ENCODE measurements around the gene NIPSNAP3A.
"Not testable (repeated sequence)": the region's sequence is repeated elsewhere in the genome, so short reads cannot be mapped to it uniquely, and the experiment has no call there.

Gene NIPSNAP3A

DNA sequence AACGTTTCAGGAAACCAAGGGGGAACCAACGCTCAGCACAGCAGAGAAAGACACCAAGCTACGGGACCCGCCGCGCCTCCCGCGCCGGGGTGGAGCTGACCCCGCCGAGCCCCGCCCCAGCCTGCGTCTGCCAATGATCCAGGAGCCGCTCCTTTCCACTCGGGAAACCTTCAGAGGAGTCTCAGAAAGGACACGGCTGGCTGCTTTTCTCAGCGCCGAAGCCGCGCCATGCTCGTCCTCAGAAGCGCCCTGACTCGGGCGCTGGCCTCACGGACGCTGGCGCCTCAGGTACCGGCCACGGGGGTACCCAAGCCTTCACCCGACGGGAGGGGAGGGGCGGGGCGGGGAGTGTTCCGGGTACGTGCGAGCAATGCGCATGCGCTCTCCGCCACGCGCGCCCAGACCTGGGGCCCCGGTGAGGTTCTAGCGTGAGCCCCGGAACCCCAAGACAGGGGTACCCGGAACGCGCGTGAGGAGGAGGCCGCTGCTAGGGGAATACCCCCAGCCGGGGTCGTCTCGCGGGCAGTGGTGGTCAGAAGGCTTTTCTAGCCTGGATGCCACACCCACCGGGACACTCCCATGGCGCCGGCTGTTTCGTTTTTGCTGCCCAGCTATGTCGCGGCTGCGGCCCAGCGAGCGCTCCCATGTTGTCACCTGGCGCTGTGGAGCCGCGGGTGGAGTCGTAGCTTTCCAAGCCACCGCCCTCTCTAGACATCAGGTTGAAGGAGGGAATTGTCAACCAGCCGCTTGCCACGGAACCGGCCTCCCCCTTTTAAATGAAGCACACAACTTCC lies at the start of gene NIPSNAP3A:
TSS of gene NIPSNAP3A (plus strand) at position 119 of the 794 bp plus-strand sequence. CDS start at position 229, 110 bp downstream.
- peak; percentile 44 for DNase-seq (ENCODE audit: insufficient read length, low spot score)
- FAIRE-seq, result peak; percentile 91

DNA sequence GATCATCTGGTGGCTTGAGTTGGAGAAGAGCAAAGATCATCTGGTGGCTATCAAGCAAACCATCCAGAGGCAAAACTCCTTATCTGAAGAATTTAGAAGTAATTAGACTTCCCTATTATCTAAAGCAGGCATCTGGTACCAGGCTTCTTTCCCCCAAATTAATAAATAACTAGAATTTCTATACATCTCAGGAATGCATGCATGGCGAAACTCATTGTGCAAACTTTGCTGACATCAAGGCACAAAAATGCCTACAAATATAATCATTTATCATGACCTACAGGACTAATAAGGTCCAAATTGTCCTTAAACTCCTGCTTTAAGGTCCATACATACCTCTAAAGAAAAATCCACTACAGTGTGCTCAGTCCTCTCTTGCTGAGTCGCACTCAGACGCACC lies 47.2 kb upstream of the NIPSNAP3A start:
- FAIRE-seq, result no peak
- DNase-seq (ENCODE audit: insufficient read length, low spot score), result no peak

DNA sequence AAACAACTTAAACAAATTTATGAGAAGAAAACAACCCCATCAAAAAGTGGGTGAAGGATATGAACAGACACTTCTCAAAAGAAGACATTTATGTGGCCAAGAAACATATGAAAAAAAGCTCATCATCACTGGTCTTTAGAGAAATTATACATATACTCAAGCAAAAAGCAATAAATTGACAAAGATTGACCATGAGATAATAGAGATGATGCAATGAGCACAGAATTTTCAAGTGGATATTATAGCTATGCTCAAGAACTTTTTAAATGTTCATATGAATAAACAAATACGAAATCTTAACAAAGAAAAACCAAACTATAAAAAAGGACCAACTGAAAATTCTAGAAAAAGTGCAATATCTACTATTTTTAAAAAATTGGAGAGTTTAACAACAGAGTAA lies 38.7 kb upstream of the NIPSNAP3A start:
- FAIRE-seq; DNase-seq (ENCODE audit: insufficient read length, low spot score): not testable (repeated sequence)

DNA sequence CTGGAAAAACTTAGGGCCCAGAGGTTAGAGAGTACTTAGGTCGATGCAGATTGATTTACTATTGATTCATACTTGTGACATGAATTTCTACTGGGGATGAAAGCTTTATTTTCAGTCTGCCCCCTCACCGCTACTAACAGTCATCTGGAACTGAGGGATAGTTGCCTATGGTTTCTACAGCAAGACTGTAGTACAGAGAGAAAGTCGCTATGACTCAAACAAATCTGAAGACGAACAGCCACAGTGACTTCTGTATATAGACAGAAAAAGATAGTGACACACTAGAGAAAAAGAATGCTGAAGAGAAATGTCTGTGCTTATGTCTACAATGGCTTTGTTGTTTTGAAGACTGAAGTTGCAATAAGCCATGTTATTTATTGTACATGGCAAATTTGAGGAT lies 35.9 kb upstream of the NIPSNAP3A start:
- DNase-seq (ENCODE audit: insufficient read length, low spot score) (no peak), FAIRE-seq (no peak)

DNA sequence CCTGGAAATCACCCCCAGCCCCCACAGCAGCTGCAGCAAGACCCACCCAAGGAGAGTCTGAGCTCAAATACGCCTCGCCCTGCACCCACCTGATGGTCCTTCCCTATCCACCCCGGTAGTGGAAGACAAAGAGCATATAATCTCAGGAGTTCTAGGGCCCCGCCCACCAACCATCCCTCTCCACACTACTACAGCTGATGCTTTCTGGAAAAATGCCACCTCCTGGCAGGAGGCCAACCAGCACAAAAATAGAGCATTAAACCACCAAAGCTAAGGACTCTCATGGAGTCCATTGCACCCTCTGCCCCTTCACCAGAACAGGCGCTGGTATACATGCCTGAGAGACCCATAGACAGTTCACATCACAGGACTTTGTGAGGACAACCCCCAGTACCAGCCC lies 22.5 kb upstream of the NIPSNAP3A start:
- no peak for DNase-seq (ENCODE audit: insufficient read length, low spot score)

DNA sequence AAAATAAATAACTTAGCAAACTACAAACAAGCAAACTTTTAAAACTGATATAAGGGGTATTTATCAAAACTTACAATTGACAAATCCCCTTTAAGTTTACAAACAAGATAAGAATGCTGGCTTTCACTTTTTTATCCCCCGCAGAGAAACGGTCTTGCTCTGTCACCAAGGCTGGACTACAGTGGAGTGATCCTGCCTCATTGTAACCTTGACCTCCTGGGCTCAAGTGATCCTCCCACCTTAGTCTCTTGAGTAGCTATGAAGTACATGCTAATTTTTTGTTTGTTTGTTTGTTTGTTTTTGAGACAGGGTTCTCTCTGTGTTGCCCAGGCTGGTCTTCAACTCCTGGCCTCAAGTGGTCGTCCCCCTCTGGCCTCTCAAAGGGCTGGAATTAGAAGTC lies 9.0 kb upstream of the NIPSNAP3A start:
- FAIRE-seq (no peak), DNase-seq (ENCODE audit: insufficient read length, low spot score) (no peak)

More for the DNA sequence above, 22.5 kb upstream of the NIPSNAP3A start:
- no peak for FAIRE-seq

DNA sequence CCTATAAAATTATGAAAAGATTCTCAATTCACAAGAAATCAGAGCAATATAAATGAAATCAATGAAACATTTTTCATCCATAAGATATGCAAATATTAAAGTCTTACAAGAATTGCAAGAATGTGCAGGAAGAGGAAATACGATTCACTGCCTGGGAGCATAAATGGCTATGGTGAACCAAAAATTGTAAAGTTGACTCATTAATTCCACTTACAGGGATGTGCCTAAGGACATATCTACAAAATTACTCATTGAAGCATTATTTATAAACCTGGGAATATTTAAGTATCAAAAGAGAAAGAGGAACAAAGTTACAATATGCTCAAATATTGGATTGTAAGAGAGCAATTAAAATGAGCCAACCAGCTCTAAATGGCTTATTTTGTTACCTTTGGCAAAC lies 6.9 kb upstream of the NIPSNAP3A start:
- FAIRE-seq (peak; percentile 39), DNase-seq (ENCODE audit: insufficient read length, low spot score) (no peak)

DNA sequence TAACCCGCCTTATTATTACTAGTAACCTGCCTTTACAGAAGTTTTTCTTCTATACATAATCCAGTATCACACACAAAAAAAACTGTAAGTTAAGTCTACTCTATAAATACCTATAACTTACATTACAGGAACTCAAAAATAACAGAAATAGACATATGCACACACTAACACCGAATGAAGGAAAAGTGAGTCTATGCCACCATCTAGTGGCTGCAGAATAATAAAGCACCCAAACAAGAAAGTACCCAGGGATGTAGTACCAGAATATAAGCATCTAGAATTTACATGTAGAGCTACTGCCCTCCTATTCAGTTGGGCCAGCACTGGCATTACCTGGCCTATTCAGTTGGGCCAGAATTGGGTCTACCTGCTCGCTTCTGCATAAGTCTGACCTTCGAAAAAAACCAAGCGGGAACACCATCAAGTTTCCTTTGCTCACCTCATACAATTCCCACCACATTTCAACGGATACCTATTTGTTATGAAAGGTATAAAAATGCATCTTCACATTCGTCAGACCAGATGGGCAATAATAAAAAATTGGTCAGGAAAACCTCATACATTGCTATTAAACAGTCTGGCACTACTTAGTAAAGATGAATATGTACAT lies 4.0 kb upstream of the NIPSNAP3A start:
- no peak for DNase-seq (ENCODE audit: insufficient read length, low spot score)
- FAIRE-seq, result peak; percentile 92

DNA sequence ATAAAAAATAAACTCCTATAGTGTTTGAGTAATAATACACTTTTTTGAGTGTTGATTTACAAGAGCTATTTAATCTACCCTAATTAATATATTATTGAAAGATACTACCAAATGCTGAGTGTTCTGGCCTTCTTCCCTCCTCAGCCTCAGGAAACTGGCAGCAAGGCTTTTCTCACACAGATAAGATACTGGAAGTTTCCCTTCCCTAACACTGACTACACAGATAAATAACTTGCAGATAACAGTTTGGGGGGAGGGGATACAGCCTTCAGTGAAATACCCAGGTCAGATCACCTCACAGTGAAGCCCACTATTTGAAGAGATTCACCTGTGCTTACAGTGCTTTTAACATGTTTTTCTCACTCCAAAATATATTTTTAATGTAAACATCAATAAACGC lies 1.6 kb upstream of the NIPSNAP3A start:
- FAIRE-seq (no peak), DNase-seq (ENCODE audit: insufficient read length, low spot score) (no peak)

DNA sequence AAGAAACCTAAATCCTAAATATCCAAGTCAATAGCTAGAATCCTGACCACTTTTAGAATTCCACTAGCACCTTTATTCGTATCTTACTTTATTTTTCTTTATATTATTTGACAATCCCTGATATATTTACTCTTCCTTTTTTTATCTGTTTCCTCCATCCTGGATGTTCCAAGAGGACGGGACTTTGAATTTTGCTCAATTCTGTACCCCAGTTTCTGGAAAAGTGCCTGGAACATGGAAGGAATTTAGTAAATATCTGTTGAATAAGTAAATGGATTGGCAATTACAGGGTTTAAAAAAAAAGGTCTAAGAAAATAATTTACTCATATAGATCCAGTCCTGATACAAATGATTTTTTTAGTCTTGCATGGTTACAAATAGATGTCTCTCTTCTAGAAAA lies 1.2 kb upstream of the NIPSNAP3A start:
- FAIRE-seq, result no peak

DNA sequence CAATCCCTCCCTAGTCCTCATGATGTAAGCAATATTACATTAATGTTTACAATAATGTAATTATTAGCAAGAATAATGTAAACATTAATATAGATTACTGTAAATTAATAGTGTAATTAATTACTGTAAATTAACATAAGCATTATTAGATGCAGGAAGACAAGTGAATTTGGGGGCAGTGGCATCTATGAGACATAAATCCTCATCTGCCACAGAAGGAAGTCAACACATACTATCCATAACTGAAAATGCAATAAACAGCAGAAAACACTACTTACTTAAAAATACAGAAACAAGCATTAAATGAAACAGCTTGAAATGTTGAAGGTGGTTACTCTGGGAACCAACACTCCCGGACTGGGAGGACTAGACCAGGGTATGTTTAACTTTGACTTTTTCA lies 685 bp upstream of the NIPSNAP3A start:
- DNase-seq (ENCODE audit: insufficient read length, low spot score) (no peak), FAIRE-seq (no peak)

More for the DNA sequence above, 1.2 kb upstream of the NIPSNAP3A start:
- no peak for DNase-seq (ENCODE audit: insufficient read length, low spot score)

DNA sequence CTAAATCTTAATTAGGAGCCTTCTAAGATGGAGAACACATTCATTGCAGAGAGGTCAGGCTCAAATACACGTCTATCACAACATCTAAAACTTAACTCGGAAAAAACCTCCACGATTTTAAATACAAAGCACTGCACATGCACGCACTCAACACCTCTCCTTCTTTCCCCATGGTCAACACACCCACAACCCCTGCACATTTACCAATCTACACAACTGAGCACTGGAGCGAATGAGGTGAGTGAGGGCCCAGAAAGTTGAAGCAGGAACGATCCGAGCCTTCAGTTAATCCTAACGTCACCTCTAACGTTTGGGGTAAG lies 278 bp upstream of the NIPSNAP3A start:
- DNase-seq (ENCODE audit: insufficient read length, low spot score), result no peak
- FAIRE-seq, result no peak

DNA sequence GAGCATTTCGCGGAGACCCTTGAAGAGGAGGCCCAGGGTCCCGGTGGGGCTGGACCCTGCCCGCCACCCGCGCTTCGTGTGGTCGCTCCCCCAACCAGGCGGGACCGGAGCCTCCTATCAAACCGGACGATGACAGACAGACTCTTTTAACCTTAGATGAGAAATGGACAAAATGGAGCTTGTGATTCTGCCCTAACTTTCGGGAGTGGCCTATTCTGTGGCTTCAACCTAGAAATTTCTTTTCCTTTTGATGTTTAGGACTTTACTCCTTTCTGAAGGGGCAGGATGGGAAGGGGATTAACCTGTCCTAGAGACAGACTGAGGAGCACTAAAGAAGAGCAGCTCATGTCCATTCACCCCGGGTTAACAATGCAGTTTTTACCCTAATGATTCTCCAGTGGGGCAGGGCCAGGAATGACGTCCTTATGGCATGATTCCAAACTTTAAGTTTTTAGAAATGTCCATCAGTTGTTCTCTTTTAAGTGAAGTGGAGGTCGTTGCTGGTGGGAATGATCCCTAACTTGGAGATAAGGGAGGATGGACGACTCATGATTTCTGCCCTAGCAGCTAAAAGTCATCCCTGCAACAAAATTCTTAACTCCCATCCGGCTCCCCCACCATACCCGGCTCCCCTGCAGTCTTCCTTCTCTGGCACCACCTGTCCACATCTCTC lies 1.0 kb downstream of the NIPSNAP3A start:
- FAIRE-seq, result peak; percentile 78
- no peak for DNase-seq (ENCODE audit: insufficient read length, low spot score)

DNA sequence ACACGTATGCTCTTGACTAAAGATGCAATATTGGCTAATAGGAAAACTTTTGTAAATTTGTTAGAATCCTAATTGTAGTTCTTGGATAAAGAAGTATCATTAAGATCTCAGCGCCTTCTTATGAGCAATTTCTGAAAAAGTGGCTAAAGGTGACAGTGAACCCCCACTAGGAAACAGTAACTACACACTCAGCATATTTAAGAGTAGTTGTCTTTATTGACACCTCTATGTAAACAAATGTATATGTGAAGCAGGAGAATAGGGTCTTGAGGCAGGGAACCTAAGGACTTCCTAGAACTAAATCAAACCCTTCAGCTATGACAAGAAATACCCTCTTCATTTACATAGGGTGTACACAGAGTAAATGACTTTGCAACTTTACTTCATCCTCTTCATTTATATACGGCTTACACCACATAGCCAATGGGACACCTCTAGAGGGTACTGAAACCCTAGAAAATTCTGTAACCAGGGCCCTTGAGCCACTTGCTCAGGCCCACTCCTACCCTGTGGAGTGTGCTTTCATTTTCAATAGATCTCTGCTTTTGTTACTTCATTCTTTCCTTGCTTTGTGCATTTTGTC lies 2.8 kb downstream of the NIPSNAP3A start:
- peak; percentile 40 for FAIRE-seq
- no peak for DNase-seq (ENCODE audit: insufficient read length, low spot score)

DNA sequence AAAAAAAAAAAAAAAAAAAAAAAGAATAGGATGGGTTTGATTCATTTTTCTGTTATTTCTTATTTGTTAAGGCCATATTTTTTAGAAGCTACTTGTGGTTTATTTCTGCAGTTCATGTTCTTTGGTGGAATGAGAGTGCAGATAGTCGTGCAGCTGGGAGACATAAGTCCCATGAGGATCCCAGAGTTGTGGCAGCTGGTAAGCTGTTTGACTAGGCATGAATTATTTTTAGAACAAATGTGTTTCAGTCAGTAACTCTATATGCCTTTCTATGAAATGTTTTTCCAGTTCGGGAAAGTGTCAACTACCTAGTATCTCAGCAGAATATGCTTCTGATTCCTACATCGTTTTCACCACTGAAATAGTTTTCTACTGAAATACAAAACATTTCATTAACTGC lies 11.5 kb downstream of the NIPSNAP3A start:
- DNase-seq (ENCODE audit: insufficient read length, low spot score) (no peak), FAIRE-seq (peak; percentile 86)

DNA sequence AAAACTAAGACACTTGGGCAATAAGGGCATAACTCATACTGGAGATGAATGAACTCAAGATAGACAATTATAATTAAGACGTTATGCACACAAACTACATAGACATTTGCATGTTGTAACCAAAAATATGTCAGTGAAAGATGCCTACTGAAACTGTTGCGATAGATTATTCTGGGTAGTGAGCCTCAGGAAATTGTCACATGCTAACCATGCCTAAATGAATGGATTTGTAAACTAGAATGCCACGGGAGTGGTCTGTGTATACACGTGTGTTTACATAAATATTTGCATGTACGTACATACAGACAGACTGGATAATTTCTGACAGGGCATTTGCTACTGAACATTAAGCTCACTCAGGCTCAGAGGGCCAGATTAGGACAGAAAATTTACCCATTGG lies 17.7 kb downstream of the NIPSNAP3A start:
- no peak for DNase-seq (ENCODE audit: insufficient read length, low spot score)
- no peak for FAIRE-seq

DNA sequence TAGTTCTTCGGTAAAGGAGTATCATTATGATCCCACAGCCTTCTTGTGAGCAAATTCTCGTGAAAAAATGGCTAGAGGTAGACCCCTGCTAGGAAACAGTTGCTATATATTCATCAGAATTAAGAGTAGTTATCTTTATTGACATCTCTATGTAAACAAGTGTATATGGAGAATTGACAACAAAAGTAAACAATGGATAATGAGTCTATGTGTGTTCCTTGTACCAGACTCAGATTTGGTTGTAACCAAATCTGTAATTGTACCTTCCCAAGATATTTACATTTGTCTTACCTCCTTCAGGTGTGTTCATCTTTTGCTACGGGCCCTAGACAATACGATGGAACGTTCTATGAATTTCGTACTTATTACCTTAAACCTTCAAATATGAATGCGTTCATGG lies 18.5 kb downstream of the NIPSNAP3A start:
- FAIRE-seq (peak; percentile 54), DNase-seq (ENCODE audit: insufficient read length, low spot score) (no peak)

DNA sequence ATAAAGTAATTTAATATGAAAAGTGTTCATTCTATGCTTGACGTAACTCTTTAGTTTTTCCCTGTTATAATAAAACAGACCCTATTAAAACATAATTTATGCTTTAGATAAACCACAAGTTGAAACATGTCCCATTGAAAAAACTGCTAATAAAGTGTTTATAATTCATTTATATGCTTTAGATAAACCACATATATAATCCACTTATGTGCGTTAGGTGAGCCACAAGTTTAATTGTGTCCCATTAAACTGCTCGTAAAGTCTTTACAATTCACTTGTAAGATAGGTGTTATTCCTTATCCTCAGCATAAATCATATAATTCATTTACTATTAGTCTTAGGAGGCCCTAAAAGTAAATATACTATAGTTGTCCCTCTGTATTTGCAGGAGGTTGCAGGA lies 20.0 kb downstream of the NIPSNAP3A start:
- DNase-seq (ENCODE audit: insufficient read length, low spot score) (no peak), FAIRE-seq (no peak)

DNA sequence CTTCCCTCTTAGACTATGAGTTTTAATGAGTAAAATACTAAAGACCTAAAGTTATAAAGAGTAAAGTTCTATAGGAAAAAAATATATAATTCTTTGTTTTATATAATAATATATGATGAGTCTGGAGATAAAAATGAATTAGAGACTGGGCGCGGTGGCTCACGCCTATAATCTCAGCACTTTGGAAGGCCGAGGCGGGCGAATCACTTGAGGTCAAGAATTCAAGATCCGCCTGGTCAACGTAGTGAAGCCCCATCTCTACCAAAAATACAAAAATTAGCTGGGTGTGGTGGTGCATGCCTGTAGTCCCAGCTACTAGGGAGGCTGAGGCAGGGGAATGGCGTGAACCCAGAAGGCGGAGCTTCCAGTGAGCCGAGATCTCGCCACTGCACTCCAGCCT lies 21.5 kb downstream of the NIPSNAP3A start:
- not testable (repeated sequence) for FAIRE-seq; DNase-seq (ENCODE audit: insufficient read length, low spot score)

DNA sequence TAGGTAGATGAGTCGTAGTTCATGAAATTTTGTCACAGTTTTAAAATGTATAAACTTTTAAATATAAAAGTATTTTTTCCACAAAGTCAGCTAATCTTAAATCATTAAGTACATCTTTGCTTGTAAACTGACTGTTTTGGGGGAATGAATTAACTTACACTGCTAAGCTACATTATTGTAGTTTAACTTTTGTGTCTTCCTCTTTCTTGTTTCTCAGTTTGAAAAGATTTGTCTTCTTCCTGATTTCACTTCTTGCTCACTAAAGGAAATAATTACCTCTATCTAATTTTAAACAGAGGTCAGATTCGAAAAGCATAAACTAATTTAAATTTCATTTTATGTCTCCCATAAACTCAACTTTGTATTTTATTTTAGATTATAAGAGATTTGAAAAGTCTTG lies 22.2 kb downstream of the NIPSNAP3A start:
- no peak for DNase-seq (ENCODE audit: insufficient read length, low spot score)

DNA sequence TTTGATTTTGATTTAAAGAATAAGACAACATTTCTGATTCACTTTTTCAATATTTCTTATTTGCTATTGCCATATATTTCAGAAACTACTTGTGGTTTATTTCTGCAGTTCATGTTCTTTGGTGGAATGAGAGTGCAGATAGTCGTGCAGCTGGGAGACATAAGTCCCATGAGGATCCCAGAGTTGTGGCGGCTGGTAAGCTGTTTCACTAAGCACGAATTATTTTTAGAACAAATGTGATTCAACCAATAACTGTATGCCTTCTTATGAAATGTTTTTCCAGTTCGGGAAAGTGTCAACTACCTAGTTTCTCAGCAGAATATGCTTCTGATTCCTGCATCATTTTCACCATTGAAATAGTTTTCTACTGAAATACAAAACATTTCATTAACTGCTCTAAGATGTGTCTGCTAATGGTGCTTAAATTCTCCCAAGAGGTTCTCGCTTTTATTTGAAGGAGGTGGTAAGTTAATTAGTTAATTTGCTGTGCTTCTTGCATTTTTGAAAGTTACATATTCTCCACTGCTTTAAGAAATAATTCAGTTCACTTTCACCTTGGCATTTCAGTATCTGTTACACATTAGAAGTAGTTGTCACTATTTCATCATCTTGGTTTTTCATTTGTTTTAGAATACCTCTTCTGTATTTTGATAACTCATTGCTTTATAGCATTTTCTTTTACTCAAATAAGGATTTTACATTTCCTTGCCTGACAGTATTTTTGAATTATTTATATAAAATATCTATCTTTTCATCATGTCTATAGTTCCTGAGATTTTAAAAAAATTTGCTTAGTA lies 25.4 kb downstream of the NIPSNAP3A start:
- peak; percentile 94 for FAIRE-seq
- no peak for DNase-seq (ENCODE audit: insufficient read length, low spot score)

More for the DNA sequence above, 22.2 kb downstream of the NIPSNAP3A start:
- FAIRE-seq, result peak; percentile 89
